Osteoblast (primary cell): ENCODE data around the gene EXOC4. TPM values are rescaled to one million over a fixed set of nuclear protein-coding genes. Genes with fewer than 3 reads are reported as not detected.
A peak's percentile ranks its signal among the peaks of the same experiment; 100 is the strongest.

ENCODE experiments used
- DNase-seq: peaks from one replicate; pipeline ENCODE4 v3.0.0; 2011; ENCODE audit warnings: low spot score, mixed read lengths; ENCODE audit not compliant: insufficient read length; ENCODE audit errors: missing footprints
- H2AFZ ChIP-seq: 2 replicates; pipeline ENCODE4 v1.6.0; 2011; ENCODE audit warnings: mild to moderate bottlenecking, low read length
- H3K27ac ChIP-seq: 2 replicates; pipeline ENCODE4 v1.5.1; 2011; ENCODE audit warnings: mild to moderate bottlenecking, low read depth, low read length, moderate library complexity
- H3K27me3 ChIP-seq: 2 replicates; pipeline ENCODE4 v1.6.0; 2012; ENCODE audit warnings: mild to moderate bottlenecking, control low read depth, inconsistent platforms, low read length, moderate library complexity; ENCODE audit not compliant: insufficient read depth
- H3K36me3 ChIP-seq: 2 replicates; pipeline ENCODE4 v1.5.1; 2011; ENCODE audit warnings: mild to moderate bottlenecking, low read length, control low read depth, moderate library complexity; ENCODE audit not compliant: insufficient read depth
- H3K4me1 ChIP-seq: 2 replicates; pipeline ENCODE4 v1.5.1; 2011; ENCODE audit warnings: mild to moderate bottlenecking, low read length, control low read depth, moderate library complexity; ENCODE audit not compliant: insufficient read depth
- H3K4me2 ChIP-seq: 2 replicates; pipeline ENCODE4 v1.6.0; 2011; ENCODE audit warnings: mild to moderate bottlenecking, low read length; ENCODE audit not compliant: insufficient read depth
- H3K4me3 ChIP-seq: fragments of 200-600 bp; sonication (generic); 3 replicates; pipeline ENCODE4 v1.5.1; 2012; ENCODE audit warnings: mild to moderate bottlenecking, low read length, inconsistent platforms; ENCODE audit not compliant: insufficient read depth
- H3K79me2 ChIP-seq: 2 replicates; pipeline ENCODE4 v1.6.0; 2012; ENCODE audit warnings: mild to moderate bottlenecking, low read length, control low read depth, inconsistent platforms; ENCODE audit not compliant: insufficient read depth
- H3K9me3 ChIP-seq: 2 replicates; pipeline ENCODE4 v1.5.1; 2011; ENCODE audit warnings: low read depth, low read length, control low read depth
- H4K20me1 ChIP-seq: 2 replicates; pipeline ENCODE4 v1.6.0; 2012; ENCODE audit warnings: mild to moderate bottlenecking, low read length, control low read depth; ENCODE audit not compliant: insufficient read depth
- CTCF ChIP-seq: IDR thresholded peaks from 2 replicates; pipeline ENCODE4 v1.5.1; 2011; ENCODE audit warnings: mild to moderate bottlenecking, low read depth, low read length, moderate library complexity; ENCODE audit errors: extremely low read depth
- total RNA-seq: library from RNA; depleted of rRNA; stranded (reverse); fragments of >200 nt; gene quantifications from 2 replicates; pipeline ENCODE4 v1.2.3, GENCODE V29; 2012

The EXOC4 gene
- total RNA-seq, 1 donor: 134 TPM

GRCh38 chr7:133703547-133703946 is 450.7 kb downstream of the EXOC4 start:
- no peaks in the 10 kb centered on the region for H3K27me3 ChIP-seq
- peak; percentile 76 for DNase-seq
- no peaks in the 10 kb centered on the region for H3K9me3 ChIP-seq
- no peaks in the 10 kb centered on the region for H3K36me3 ChIP-seq
- peaks cover 31% of the 10 kb centered on the region for H3K4me1 ChIP-seq
- peak overlapping the region; percentile 21 for H3K4me2 ChIP-seq
- H3K4me3 ChIP-seq: no peak overlapping the region
- H2AFZ ChIP-seq: no peak overlapping the region
- H3K79me2 ChIP-seq: no peaks in the 10 kb centered on the region
- no peaks in the 10 kb centered on the region for H4K20me1 ChIP-seq
- no peak for TF ChIP-seq CTCF
- peak overlapping the region; percentile 60 for H3K27ac ChIP-seq

GRCh38 chr7:133704453-133704852 is 451.6 kb downstream of the EXOC4 start:
- DNase-seq: no peak
- no peak overlapping the region for H3K4me3 ChIP-seq
- H3K4me1 ChIP-seq: peaks cover 39% of the 10 kb centered on the region
- H3K9me3 ChIP-seq: no peaks in the 10 kb centered on the region
- no peaks in the 10 kb centered on the region for H3K36me3 ChIP-seq
- H3K4me2 ChIP-seq: no peak overlapping the region
- H3K27me3 ChIP-seq: no peaks in the 10 kb centered on the region
- H3K27ac ChIP-seq: no peak overlapping the region
- no peak overlapping the region for H2AFZ ChIP-seq
- no peaks in the 10 kb centered on the region for H3K79me2 ChIP-seq
- no peak for TF ChIP-seq CTCF
- no peaks in the 10 kb centered on the region for H4K20me1 ChIP-seq

GRCh38 chr7:133705596-133705995 is 452.7 kb downstream of the EXOC4 start:
- TF ChIP-seq CTCF: no peak
- Histone ChIP-seq H2AFZ (no peak overlapping the region), H3K4me2 (peak overlapping the region; percentile 1), H3K4me3 (no peak overlapping the region), H3K36me3 (no peaks in the 10 kb centered on the region), H4K20me1 (no peaks in the 10 kb centered on the region), H3K9me3 (no peaks in the 10 kb centered on the region), H3K27ac (peak overlapping the region; percentile 9), H3K27me3 (no peaks in the 10 kb centered on the region), H3K79me2 (no peaks in the 10 kb centered on the region), H3K4me1 (peaks cover 46% of the 10 kb centered on the region)
- no peak for DNase-seq

GRCh38 chr7:133706016-133706415 is 453.1 kb downstream of the EXOC4 start:
- Histone ChIP-seq H3K36me3 (no peaks in the 10 kb centered on the region), H2AFZ (no peak overlapping the region), H3K27me3 (no peaks in the 10 kb centered on the region), H3K27ac (no peak overlapping the region), H3K9me3 (no peaks in the 10 kb centered on the region), H3K79me2 (no peaks in the 10 kb centered on the region), H3K4me2 (peak overlapping the region; percentile 1), H4K20me1 (no peaks in the 10 kb centered on the region), H3K4me1 (peaks cover 46% of the 10 kb centered on the region), H3K4me3 (no peak overlapping the region)
- DNase-seq: no peak
- no peak for TF ChIP-seq CTCF
